CD4-positive, CD25-positive, alpha-beta regulatory T cell (primary cell): ENCODE measurements around the gene DCAF17. TPM values are rescaled to one million over a fixed set of nuclear protein-coding genes. Genes with fewer than 3 reads are reported as not detected.

Experiments used
- ATAC-seq, 2 donors: fragments of 150-1000 bp; cut with Tn5 transposase; one replicate each; pipeline ENCODE4 v1.10.0; 2021; ENCODE audit warnings: low read depth in 2 of 2, moderate number of reproducible peaks in 2 of 2, moderate library complexity in 1 of 2
- DNase-seq, 3 donors: peaks; one replicate each; pipeline versions ENCODE4 v3.0.0 to v3.0.0-alpha.2; 2012 to 2022; ENCODE audit warnings: mixed read lengths in 1 of 3
- H3K27ac ChIP-seq: one replicate; pipeline ENCODE4 v1.7.0; 2013; ENCODE audit warnings: mild to moderate bottlenecking, low read length; ENCODE audit not compliant: insufficient read depth, poor library complexity, severe bottlenecking
- H3K27me3 ChIP-seq: one replicate; pipeline ENCODE4 v1.7.0; 2013; ENCODE audit warnings: low read length; ENCODE audit not compliant: control insufficient read depth, insufficient read depth
- H3K36me3 ChIP-seq: one replicate; pipeline ENCODE4 v1.7.0; 2013; ENCODE audit warnings: mild to moderate bottlenecking, low read length, moderate library complexity; ENCODE audit not compliant: control insufficient read depth, insufficient read depth
- H3K4me1 ChIP-seq: 2 replicates; pipeline ENCODE4 v1.7.0; 2013; ENCODE audit warnings: mild to moderate bottlenecking, low read length; ENCODE audit not compliant: insufficient read depth, control insufficient read depth, poor library complexity, severe bottlenecking
- H3K4me3 ChIP-seq: one replicate; pipeline ENCODE4 v1.7.0; 2013; ENCODE audit warnings: low read depth, mild to moderate bottlenecking, low read length, moderate library complexity
- H3K9me3 ChIP-seq, 2 experiments: 1 replicate in 1 of 2; 2 replicates in 1 of 2; pipeline ENCODE4 v1.7.0; 2013; ENCODE audit warnings: low read length in 2 of 2, mild to moderate bottlenecking in 1 of 2, moderate library complexity in 1 of 2; ENCODE audit not compliant: control insufficient read depth in 2 of 2
- H3K27ac Mint-ChIP-seq, 3 donors: one replicate each; pipeline ENCODE4 v1.8.0; 2020 to 2022; ENCODE audit warnings: mild to moderate bottlenecking in 3 of 3, mixed read lengths in 3 of 3, moderate library complexity in 2 of 3
- H3K27me3 Mint-ChIP-seq: one replicate; pipeline ENCODE4 v1.8.0; 2022; ENCODE audit warnings: mild to moderate bottlenecking, mixed read lengths
- H3K36me3 Mint-ChIP-seq: one replicate; pipeline ENCODE4 v1.8.0; 2020; ENCODE audit warnings: mixed read lengths
- H3K4me1 Mint-ChIP-seq, 4 donors: one replicate each; pipeline ENCODE4 v1.8.0; 2020 to 2022; ENCODE audit warnings: mixed read lengths in 4 of 4, mild to moderate bottlenecking in 1 of 4
- H3K4me3 Mint-ChIP-seq, 4 donors: one replicate each; pipeline ENCODE4 v1.8.0; 2020 to 2022; ENCODE audit warnings: mild to moderate bottlenecking in 4 of 4, mixed read lengths in 4 of 4, moderate library complexity in 3 of 4
- H3K9me3 Mint-ChIP-seq, 7 donors: one replicate each; pipeline ENCODE4 v1.8.0; 2020 to 2022; ENCODE audit warnings: mixed read lengths in 7 of 7, mild to moderate bottlenecking in 3 of 7, moderate library complexity in 2 of 7
- polyA plus RNA-seq, 4 donors: library from polyadenylated mRNA; unstranded; fragments of 300-500 nt; fragmentation: Illumina TruSeq; gene quantifications; one replicate each; pipeline ENCODE4 v1.2.3, GENCODE V29; 2021
- total RNA-seq: library from RNA; stranded (reverse); gene quantifications from one replicate; pipeline ENCODE4 v1.2.3, GENCODE V29; 2022

Gene DCAF17, protein sequence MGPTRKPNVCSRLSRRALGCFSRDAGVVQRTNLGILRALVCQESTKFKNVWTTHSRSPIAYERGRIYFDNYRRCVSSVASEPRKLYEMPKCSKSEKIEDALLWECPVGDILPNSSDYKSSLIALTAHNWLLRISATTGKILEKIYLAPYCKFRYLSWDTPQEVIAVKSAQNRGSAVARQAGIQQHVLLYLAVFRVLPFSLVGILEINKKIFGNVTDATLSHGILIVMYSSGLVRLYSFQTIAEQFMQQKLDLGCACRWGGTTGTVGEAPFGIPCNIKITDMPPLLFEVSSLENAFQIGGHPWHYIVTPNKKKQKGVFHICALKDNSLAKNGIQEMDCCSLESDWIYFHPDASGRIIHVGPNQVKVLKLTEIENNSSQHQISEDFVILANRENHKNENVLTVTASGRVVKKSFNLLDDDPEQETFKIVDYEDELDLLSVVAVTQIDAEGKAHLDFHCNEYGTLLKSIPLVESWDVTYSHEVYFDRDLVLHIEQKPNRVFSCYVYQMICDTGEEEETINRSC
- total RNA-seq, result 18.4 TPM
- 10 to 100 TPM; 10.3 to 16.0 (median 12.3) TPM for polyA plus RNA-seq

GRCh38 chr2:171434013-171434989 lies at the start of gene DCAF17:
DCAF17 (plus strand) TSS chr2:171434226; CDS start chr2:171434578, 352 bp downstream.
- Histone ChIP-seq H3K27me3 (no peaks in the 10 kb centered on the region), H3K4me1 (peaks cover 25% of the 10 kb centered on the region), H3K4me3 (peak within 1 kb of the TSS; percentile 91), H3K9me3 (no peaks in the 10 kb centered on the region), H3K27ac (peak within 1 kb of the TSS; percentile 96), H3K36me3 (peaks cover 16% of the 10 kb centered on the region)
- H3K27me3 Mint-ChIP-seq, result no peaks in the 10 kb centered on the region
- peak within 1 kb of the TSS; percentile 91 to 98 (median 95) for H3K27ac Mint-ChIP-seq
- H3K4me3 Mint-ChIP-seq, result peak within 1 kb of the TSS; percentile 89 to 98 (median 90)
- no peaks in the 10 kb centered on the region for H3K9me3 Mint-ChIP-seq
- ATAC-seq (peak; percentile 94 to 95), DNase-seq (peak; percentile 92 to 98 (median 93))
- peaks cover 33 to 53% (median 36%) of the 10 kb centered on the region in 4 donors for H3K4me1 Mint-ChIP-seq
- H3K36me3 Mint-ChIP-seq, result peaks cover 32% of the 10 kb centered on the region

DNA sequence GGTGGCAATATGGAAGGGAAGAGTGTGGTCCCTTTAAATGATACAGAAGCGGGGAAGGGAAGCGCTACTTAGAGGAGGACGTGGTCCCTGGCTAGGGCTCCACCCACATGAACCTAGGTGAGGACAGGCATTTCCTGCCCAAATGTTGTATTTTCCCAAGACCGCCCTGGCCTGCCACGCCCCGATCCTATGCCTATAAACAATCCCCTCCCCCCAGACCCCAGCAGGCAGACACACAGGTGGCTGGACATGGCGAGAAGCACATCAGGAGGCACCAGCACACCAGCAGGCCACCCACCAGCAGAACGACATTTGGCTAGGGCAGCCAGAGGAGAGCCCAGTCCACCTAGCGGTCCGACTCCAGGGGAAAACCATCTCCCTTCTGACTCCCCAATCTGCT lies 47.4 kb upstream of the DCAF17 start:
- Histone ChIP-seq H3K9me3 (no peaks in the 10 kb centered on the region), H3K27me3 (no peaks in the 10 kb centered on the region), H3K36me3 (no peaks in the 10 kb centered on the region), H3K27ac (no peak overlapping the region), H3K4me1 (no peaks in the 10 kb centered on the region), H3K4me3 (no peak overlapping the region)
- H3K9me3 Mint-ChIP-seq, result peaks cover 0 to 2% (median 0%) of the 10 kb centered on the region in 7 donors
- H3K36me3 Mint-ChIP-seq, result peaks cover 17% of the 10 kb centered on the region
- no peaks in the 10 kb centered on the region for H3K27me3 Mint-ChIP-seq
- H3K4me3 Mint-ChIP-seq, result no peak overlapping the region
- peak overlapping the region in 1 of 3 donors; percentile 44 for H3K27ac Mint-ChIP-seq
- H3K4me1 Mint-ChIP-seq, result peaks cover 6 to 14% (median 8%) of the 10 kb centered on the region in 4 donors
- DNase-seq (no peak), ATAC-seq (no peak)

GRCh38 chr2:171387052-171387451 lies 47.0 kb upstream of the DCAF17 start:
- H3K9me3 Mint-ChIP-seq, result peaks cover 0 to 2% (median 0%) of the 10 kb centered on the region in 7 donors
- peaks cover 18% of the 10 kb centered on the region for H3K36me3 Mint-ChIP-seq
- H3K9me3 ChIP-seq, result no peaks in the 10 kb centered on the region
- no peaks in the 10 kb centered on the region for H3K27me3 ChIP-seq
- H3K4me3 Mint-ChIP-seq, result no peak overlapping the region
- H3K4me3 ChIP-seq, result no peak overlapping the region
- ATAC-seq, result no peak
- no peaks in the 10 kb centered on the region for H3K36me3 ChIP-seq
- H3K27ac Mint-ChIP-seq, result no peak overlapping the region
- peaks cover 6 to 14% (median 8%) of the 10 kb centered on the region in 4 donors for H3K4me1 Mint-ChIP-seq
- DNase-seq, result no peak
- H3K4me1 ChIP-seq, result no peaks in the 10 kb centered on the region
- H3K27ac ChIP-seq, result no peak overlapping the region
- H3K27me3 Mint-ChIP-seq, result no peaks in the 10 kb centered on the region

DNA sequence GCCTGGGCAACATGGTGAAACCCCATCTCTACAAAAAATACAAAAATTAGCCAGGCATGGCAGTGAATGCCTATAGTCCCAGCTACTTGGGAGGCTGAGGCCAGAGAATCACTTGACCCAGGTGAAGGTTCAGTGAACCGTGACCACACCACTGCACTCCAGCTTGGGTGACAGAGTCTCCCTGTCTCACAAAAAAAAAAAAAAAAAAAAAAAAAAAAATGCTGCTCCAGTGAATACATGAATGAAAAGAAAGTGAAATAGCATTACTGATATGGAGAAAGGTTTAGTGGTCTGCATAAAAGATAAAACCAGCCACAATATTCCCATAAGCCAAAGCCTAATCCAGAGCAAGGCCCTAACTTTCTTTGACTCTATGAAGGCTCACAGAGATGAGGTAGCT lies 44.7 kb upstream of the DCAF17 start:
- Histone ChIP-seq H3K36me3 (no peaks in the 10 kb centered on the region), H3K27me3 (no peaks in the 10 kb centered on the region), H3K4me1 (no peaks in the 10 kb centered on the region), H3K9me3 (no peaks in the 10 kb centered on the region), H3K27ac (no peak overlapping the region), H3K4me3 (no peak overlapping the region)
- Mint-ChIP-seq H3K4me3 (no peak overlapping the region), H3K27me3 (no peaks in the 10 kb centered on the region), H3K9me3 (no peaks in the 10 kb centered on the region), H3K36me3 (peaks cover 13% of the 10 kb centered on the region), H3K4me1 (peaks cover 5 to 14% (median 9%) of the 10 kb centered on the region in 4 donors), H3K27ac (no peak overlapping the region)
- DNase-seq (no peak), ATAC-seq (no peak)

- Mint-ChIP-seq H3K27me3 (no peaks in the 10 kb centered on the region), H3K4me3 (no peak overlapping the region), H3K9me3 (no peaks in the 10 kb centered on the region), H3K27ac (no peak overlapping the region), H3K4me1 (peaks cover 5 to 14% (median 9%) of the 10 kb centered on the region in 4 donors), H3K36me3 (peaks cover 13% of the 10 kb centered on the region)
- Histone ChIP-seq H3K4me1 (no peaks in the 10 kb centered on the region), H3K27me3 (no peaks in the 10 kb centered on the region), H3K9me3 (no peaks in the 10 kb centered on the region), H3K27ac (no peak overlapping the region), H3K4me3 (no peak overlapping the region), H3K36me3 (no peaks in the 10 kb centered on the region)
- ATAC-seq, result no peak
- DNase-seq, result no peak
Measured at GRCh38 chr2:171389780-171390179, 44.2 kb upstream of the DCAF17 start.

- Mint-ChIP-seq H3K4me1 (peaks cover 4 to 14% (median 8%) of the 10 kb centered on the region in 4 donors), H3K36me3 (peaks cover 10% of the 10 kb centered on the region), H3K27ac (no peak overlapping the region), H3K4me3 (no peak overlapping the region), H3K9me3 (no peaks in the 10 kb centered on the region), H3K27me3 (no peaks in the 10 kb centered on the region)
- Histone ChIP-seq H3K27me3 (no peaks in the 10 kb centered on the region), H3K27ac (no peak overlapping the region), H3K4me1 (no peaks in the 10 kb centered on the region), H3K9me3 (no peaks in the 10 kb centered on the region), H3K4me3 (no peak overlapping the region), H3K36me3 (no peaks in the 10 kb centered on the region)
- ATAC-seq, result no peak
- DNase-seq, result peak in 1 of 3 donors; percentile 27
Measured at GRCh38 chr2:171390941-171391516, 43.0 kb upstream of the DCAF17 start.

DNA sequence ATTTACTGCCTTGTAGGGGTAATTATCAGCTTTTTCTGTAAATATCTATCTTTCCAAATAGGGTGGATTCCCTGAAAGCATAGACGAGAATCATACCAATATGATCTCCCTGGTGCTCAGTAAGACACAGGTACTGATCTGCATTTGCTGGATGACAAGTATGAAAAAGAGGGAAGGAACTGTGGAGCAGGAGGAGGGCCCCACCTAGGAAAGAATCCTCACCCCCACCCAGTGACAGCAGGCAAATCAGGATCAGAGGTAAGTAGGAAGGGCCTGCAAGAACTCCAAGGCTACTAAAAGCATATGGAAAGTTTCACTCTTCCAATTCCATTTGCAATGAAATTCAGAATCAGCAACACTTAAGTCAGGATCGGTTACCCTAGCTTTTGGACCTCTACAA lies 42.5 kb upstream of the DCAF17 start:
- no peak overlapping the region for H3K27ac Mint-ChIP-seq
- H3K4me1 ChIP-seq, result no peaks in the 10 kb centered on the region
- peaks cover 2 to 14% (median 7%) of the 10 kb centered on the region in 4 donors for H3K4me1 Mint-ChIP-seq
- H3K36me3 ChIP-seq, result no peaks in the 10 kb centered on the region
- H3K9me3 Mint-ChIP-seq, result no peaks in the 10 kb centered on the region
- H3K4me3 ChIP-seq, result no peak overlapping the region
- H3K9me3 ChIP-seq, result no peaks in the 10 kb centered on the region
- no peaks in the 10 kb centered on the region for H3K27me3 ChIP-seq
- H3K27ac ChIP-seq, result no peak overlapping the region
- no peak overlapping the region for H3K4me3 Mint-ChIP-seq
- ATAC-seq (no peak), DNase-seq (no peak)
- no peaks in the 10 kb centered on the region for H3K27me3 Mint-ChIP-seq
- peaks cover 7% of the 10 kb centered on the region for H3K36me3 Mint-ChIP-seq
